HUES6 (cell line): ENCODE data around the gene ZNF197.

ENCODE experiments used
- H3K27ac ChIP-seq: 2 replicates; pipeline ENCODE4 v1.7.0; 2013; ENCODE audit warnings: low read depth, mild to moderate bottlenecking, low read length, inconsistent platforms
- H3K27me3 ChIP-seq: 2 replicates; pipeline ENCODE4 v1.6.1; 2013; ENCODE audit warnings: low read length; ENCODE audit not compliant: control insufficient read depth, insufficient read depth
- H3K36me3 ChIP-seq: 2 replicates; pipeline ENCODE4 v1.6.1; 2013; ENCODE audit warnings: low read length; ENCODE audit not compliant: control insufficient read depth, insufficient read depth
- H3K4me1 ChIP-seq: 2 replicates; pipeline ENCODE4 v1.6.1; 2013; ENCODE audit warnings: low read length; ENCODE audit not compliant: control insufficient read depth, insufficient read depth
- H3K4me3 ChIP-seq: 2 replicates; pipeline ENCODE4 v1.5.1; 2013; ENCODE audit warnings: low read depth, low read length
- H3K9ac ChIP-seq: one replicate; pipeline ENCODE4 v1.6.1; 2013; ENCODE audit warnings: mild to moderate bottlenecking, low read length
- H3K9me3 ChIP-seq: 2 replicates; pipeline ENCODE4 v1.6.1; 2013; ENCODE audit warnings: low read depth, low read length; ENCODE audit not compliant: control insufficient read depth, insufficient read depth

ZNF197 gene

GRCh38 chr3:44612678-44613077 lies 12.2 kb upstream of the ZNF197 start:
- H3K9ac ChIP-seq, result no peak overlapping the region
- no peaks in the 10 kb centered on the region for H3K4me1 ChIP-seq
- H3K27me3 ChIP-seq, result no peaks in the 10 kb centered on the region
- no peak overlapping the region for H3K27ac ChIP-seq
- peaks cover 6% of the 10 kb centered on the region; the same call in 1 of the 2 replicates for H3K9me3 ChIP-seq
- no peaks in the 10 kb centered on the region for H3K36me3 ChIP-seq
- H3K4me3 ChIP-seq, result no peak overlapping the region

- H3K27ac ChIP-seq, result no peak overlapping the region
- no peaks in the 10 kb centered on the region for H3K4me1 ChIP-seq
- no peaks in the 10 kb centered on the region for H3K9me3 ChIP-seq
- no peaks in the 10 kb centered on the region for H3K27me3 ChIP-seq
- no peak overlapping the region for H3K9ac ChIP-seq
- peaks cover 38% of the 10 kb centered on the region for H3K36me3 ChIP-seq
- H3K4me3 ChIP-seq, result no peak overlapping the region
Measured at GRCh38 chr3:44628716-44629115, 3.9 kb downstream of the ZNF197 start.

- Histone ChIP-seq H3K9me3 (no peaks in the 10 kb centered on the region; the same call in 1 of the 2 replicates), H3K9ac (no peak overlapping the region), H3K36me3 (peaks cover 61% of the 10 kb centered on the region)
Measured at GRCh38 chr3:44632193-44632592, 7.4 kb downstream of the ZNF197 start.

GRCh38 chr3:44642337-44642736 lies 17.5 kb downstream of the ZNF197 start:
- Histone ChIP-seq H3K9ac (no peak overlapping the region), H3K9me3 (peaks cover 47% of the 10 kb centered on the region), H3K4me3 (no peak overlapping the region), H3K27me3 (no peaks in the 10 kb centered on the region), H3K4me1 (no peaks in the 10 kb centered on the region), H3K27ac (no peak overlapping the region), H3K36me3 (peaks cover 59% of the 10 kb centered on the region)

More at GRCh38 chr3:44632193-44632592, 7.4 kb downstream of the ZNF197 start:
- H3K4me3 ChIP-seq, result no peak overlapping the region
- no peaks in the 10 kb centered on the region for H3K27me3 ChIP-seq
- no peaks in the 10 kb centered on the region for H3K4me1 ChIP-seq
- H3K27ac ChIP-seq, result no peak overlapping the region

- peaks cover 47% of the 10 kb centered on the region for H3K9me3 ChIP-seq
- H3K4me1 ChIP-seq, result 0 out of 2 replicates have a peak, but pooled peaks cover under 1% of the 10 kb centered on the region
- H3K4me3 ChIP-seq, result no peak overlapping the region
- H3K9ac ChIP-seq, result no peak overlapping the region
- H3K36me3 ChIP-seq, result peaks cover 54% of the 10 kb centered on the region
- no peak overlapping the region for H3K27ac ChIP-seq
- H3K27me3 ChIP-seq, result no peaks in the 10 kb centered on the region
Measured at GRCh38 chr3:44643024-44643423, 18.2 kb downstream of the ZNF197 start.

GRCh38 chr3:44647771-44648170 lies 22.9 kb downstream of the ZNF197 start:
- Histone ChIP-seq H3K27ac (no peak overlapping the region), H3K9ac (no peak overlapping the region), H3K36me3 (peaks cover 34% of the 10 kb centered on the region), H3K4me3 (no peak overlapping the region), H3K27me3 (no peaks in the 10 kb centered on the region), H3K9me3 (peaks cover 16% of the 10 kb centered on the region), H3K4me1 (0 out of 2 replicates have a peak, but pooled peaks cover 3% of the 10 kb centered on the region)

GRCh38 chr3:44648564-44649229 lies 23.9 kb downstream of the ZNF197 start, which contains the start of gene ZNF35:
Gene ZNF35, plus strand, starts transcription at chr3:44648732. Its CDS starts 2,336 bp downstream, at chr3:44651068.
- H3K27ac ChIP-seq, result peak within 1 kb of the TSS; percentile 83
- peak within 1 kb of the TSS; percentile 93 for H3K9ac ChIP-seq
- H3K4me1 ChIP-seq, result 0 out of 2 replicates have a peak, but pooled peaks cover 3% of the 10 kb centered on the region
- H3K36me3 ChIP-seq, result peaks cover 34% of the 10 kb centered on the region
- H3K27me3 ChIP-seq, result no peaks in the 10 kb centered on the region
- H3K9me3 ChIP-seq, result peaks cover 6% of the 10 kb centered on the region
- peak within 1 kb of the TSS; percentile 90 for H3K4me3 ChIP-seq

- H3K27ac ChIP-seq, result no peak overlapping the region
- peak overlapping the region; percentile 15; the same call in 1 of the 2 replicates for H3K4me3 ChIP-seq
- H3K9me3 ChIP-seq, result peaks cover 3% of the 10 kb centered on the region; the same call in 1 of the 2 replicates
- no peak overlapping the region for H3K9ac ChIP-seq
- H3K4me1 ChIP-seq, result 0 out of 2 replicates have a peak, but pooled peaks cover 3% of the 10 kb centered on the region
- no peaks in the 10 kb centered on the region for H3K27me3 ChIP-seq
- peaks cover 38% of the 10 kb centered on the region for H3K36me3 ChIP-seq
Measured at GRCh38 chr3:44649709-44650108, 24.9 kb downstream of the ZNF197 start.

- Histone ChIP-seq H3K4me1 (no peaks in the 10 kb centered on the region), H3K27me3 (no peaks in the 10 kb centered on the region), H3K36me3 (peaks cover 73% of the 10 kb centered on the region), H3K27ac (no peak overlapping the region), H3K9ac (no peak overlapping the region), H3K4me3 (no peak overlapping the region), H3K9me3 (no peaks in the 10 kb centered on the region)
Measured at GRCh38 chr3:44654039-44654438, 29.2 kb downstream of the ZNF197 start.

- Histone ChIP-seq H3K36me3 (peaks cover 72% of the 10 kb centered on the region), H3K9ac (no peak overlapping the region), H3K4me1 (no peaks in the 10 kb centered on the region), H3K9me3 (peaks cover 3% of the 10 kb centered on the region; the same call in 1 of the 2 replicates), H3K27ac (no peak overlapping the region), H3K4me3 (no peak overlapping the region), H3K27me3 (no peaks in the 10 kb centered on the region)
Measured at GRCh38 chr3:44659015-44659414, 34.2 kb downstream of the ZNF197 start.

- H3K36me3 ChIP-seq, result peaks cover 68% of the 10 kb centered on the region
- H3K4me3 ChIP-seq, result no peak overlapping the region
- no peaks in the 10 kb centered on the region for H3K4me1 ChIP-seq
- H3K9me3 ChIP-seq, result peaks cover 3% of the 10 kb centered on the region; the same call in 1 of the 2 replicates
- no peak overlapping the region for H3K27ac ChIP-seq
- no peaks in the 10 kb centered on the region for H3K27me3 ChIP-seq
- no peak overlapping the region for H3K9ac ChIP-seq
Measured at GRCh38 chr3:44659434-44659833, 34.6 kb downstream of the ZNF197 start.
